ENCODE data around the gene TBC1D16.

GRCh38 chr17:79899584-79899983 is 136.1 kb downstream of the TBC1D16 start:
- TF ChIP-seq POLR2A (IDR thresholded peaks at IDR 0.05), result no peak
- TF ChIP-seq CTCF (IDR thresholded peaks at IDR 0.05), result no peak
